ENCODE results near the gene CST2.

DNA sequence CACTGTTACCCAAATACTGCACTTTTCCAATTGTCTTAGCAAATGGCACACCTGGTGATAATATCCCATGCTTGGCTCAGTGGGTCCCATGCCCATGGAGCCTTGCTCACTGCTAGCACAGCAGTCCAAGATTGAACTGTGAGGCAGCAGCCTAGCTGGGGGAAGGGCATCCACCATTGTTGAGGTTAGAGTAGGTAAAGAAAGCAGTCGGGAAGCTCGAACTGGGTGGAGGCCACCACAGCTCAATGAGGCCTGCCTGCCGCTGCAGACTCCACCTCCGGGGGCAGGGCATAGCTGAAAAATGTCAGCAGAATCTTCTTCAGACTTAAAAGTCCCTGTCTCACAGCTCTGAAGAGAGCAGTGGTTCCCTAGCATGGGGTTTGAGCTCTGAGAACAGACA, 9.2 kb upstream of the CST2 start:
- TF ChIP-seq, protein P1, sequence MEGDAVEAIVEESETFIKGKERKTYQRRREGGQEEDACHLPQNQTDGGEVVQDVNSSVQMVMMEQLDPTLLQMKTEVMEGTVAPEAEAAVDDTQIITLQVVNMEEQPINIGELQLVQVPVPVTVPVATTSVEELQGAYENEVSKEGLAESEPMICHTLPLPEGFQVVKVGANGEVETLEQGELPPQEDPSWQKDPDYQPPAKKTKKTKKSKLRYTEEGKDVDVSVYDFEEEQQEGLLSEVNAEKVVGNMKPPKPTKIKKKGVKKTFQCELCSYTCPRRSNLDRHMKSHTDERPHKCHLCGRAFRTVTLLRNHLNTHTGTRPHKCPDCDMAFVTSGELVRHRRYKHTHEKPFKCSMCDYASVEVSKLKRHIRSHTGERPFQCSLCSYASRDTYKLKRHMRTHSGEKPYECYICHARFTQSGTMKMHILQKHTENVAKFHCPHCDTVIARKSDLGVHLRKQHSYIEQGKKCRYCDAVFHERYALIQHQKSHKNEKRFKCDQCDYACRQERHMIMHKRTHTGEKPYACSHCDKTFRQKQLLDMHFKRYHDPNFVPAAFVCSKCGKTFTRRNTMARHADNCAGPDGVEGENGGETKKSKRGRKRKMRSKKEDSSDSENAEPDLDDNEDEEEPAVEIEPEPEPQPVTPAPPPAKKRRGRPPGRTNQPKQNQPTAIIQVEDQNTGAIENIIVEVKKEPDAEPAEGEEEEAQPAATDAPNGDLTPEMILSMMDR (optimal IDR thresholded peaks at IDR 0.05 in 1 of 3, IDR thresholded peaks at IDR 0.05 in 1 of 3, conservative IDR thresholded peaks at IDR 0.05 in 1 of 3; ENCODE audit: extremely low read depth in 1 of 3, insufficient read depth in 2 of 3, low read length in 3 of 3), result no peak
- TF ChIP-seq EZH2 (IDR thresholded peaks at IDR 0.05; ENCODE audit: low read length), result no peak

All from keratinocyte (primary cell).